ENCODE results near the gene CEP41.
"Not testable (repeated sequence)": the region's sequence is repeated elsewhere in the genome, so short reads cannot be mapped to it uniquely, and the experiment has no call there.

CEP41 gene

GRCh38 chr7:130386876-130387275 is 53.9 kb downstream of the CEP41 start:
- no peak for DNase-seq

- no peak for DNase-seq
These were observed 55.2 kb downstream of the CEP41 start for GRCh38 chr7:130385600-130386066.

GRCh38 chr7:130384841-130385599 is 55.8 kb downstream of the CEP41 start:
- DNase-seq: no peak

GRCh38 chr7:130384371-130384801 is 56.4 kb downstream of the CEP41 start:
- no peak for DNase-seq

GRCh38 chr7:130383187-130383980 is 57.4 kb downstream of the CEP41 start:
- no peak for DNase-seq

GRCh38 chr7:130381468-130382312 is 59.1 kb downstream of the CEP41 start:
- no peak for DNase-seq

- no peak for DNase-seq
These were observed 59.9 kb downstream of the CEP41 start for GRCh38 chr7:130380861-130381455.

- no peak for DNase-seq
These were observed 60.6 kb downstream of the CEP41 start, which contains the start of gene CPA1 for GRCh38 chr7:130379921-130380860. CPA1 (plus strand) TSS chr7:130380494; CDS start chr7:130380521, 27 bp downstream.

- no peak for DNase-seq
These were observed 61.3 kb downstream of the CEP41 start for GRCh38 chr7:130379532-130379920.

- DNase-seq: no peak
These were observed 61.8 kb downstream of the CEP41 start for GRCh38 chr7:130379019-130379418.

- no peak for DNase-seq
These were observed 63.6 kb downstream of the CEP41 start for GRCh38 chr7:130377178-130377577.

- not testable (repeated sequence) for DNase-seq
These were observed 64.4 kb downstream of the CEP41 start for GRCh38 chr7:130376461-130376860.

GRCh38 chr7:130374507-130374906 is 66.3 kb downstream of the CEP41 start:
- DNase-seq: no peak

- DNase-seq: no peak
These were observed 68.2 kb downstream of the CEP41 start for GRCh38 chr7:130372402-130373165.

- no peak for DNase-seq
These were observed 69.8 kb downstream of the CEP41 start for GRCh38 chr7:130371046-130371445.

GRCh38 chr7:130369831-130370550 is 70.8 kb downstream of the CEP41 start:
- DNase-seq: no peak

GRCh38 chr7:130369110-130369711 is 71.6 kb downstream of the CEP41 start:
- DNase-seq: no peak

GRCh38 chr7:130367836-130368746 is 72.7 kb downstream of the CEP41 start:
- no peak for DNase-seq
